K562 treated with DMSO at 1 percent for 48 hours (cell line): ENCODE data around the gene BLVRA. TPM values are rescaled to one million over a fixed set of nuclear protein-coding genes. Genes with fewer than 3 reads are reported as not detected.

Source experiments
- total RNA-seq: library from RNA; unstranded; fragments of 300-600 nt; gene quantifications from 2 replicates; pipeline ENCODE4 v1.2.3, GENCODE V29; 2022; ENCODE audit warnings: low replicate concordance; ENCODE audit errors: extremely low read depth

The BLVRA gene
- not detected in 2 replicates for total RNA-seq

GRCh38 chr7:43758029-43758821 is at the start of gene BLVRA:
TSS of gene BLVRA (plus strand) at chr7:43758680. CDS start at chr7:43771159, 12,479 bp downstream.

GRCh38 chr7:43729214-43729923 is 29.1 kb upstream of the BLVRA start, which contains the start of gene COA1:
TSS of gene COA1 (minus strand) at chr7:43729523. CDS start at chr7:43648614, 80,909 bp downstream.

Other genes starting within 250 kb of the BLVRA start
- not detected in 2 replicates for gene STK17A, start 175.6 kb upstream of the BLVRA start, total RNA-seq
- gene COA1, start 29.2 kb upstream of the BLVRA start, total RNA-seq, result not detected in 2 replicates
- not detected in 2 replicates for gene MRPS24, start 110.8 kb downstream of the BLVRA start, total RNA-seq
- gene URGCP, start 147.9 kb downstream of the BLVRA start, total RNA-seq, result not detected in 2 replicates
- gene UBE2D4, start 167.8 kb downstream of the BLVRA start, total RNA-seq, result not detected in 2 replicates
- not detected in 2 replicates for gene SPDYE1, start 239.2 kb downstream of the BLVRA start, total RNA-seq